HCT116 (cell line): ENCODE data around the gene LMO7.

ENCODE experiments used
- ATF3 ChIP-seq: IDR thresholded peaks from 2 replicates; pipeline ENCODE4 v1.6.1; 2012
- EGR1 ChIP-seq: IDR thresholded peaks from 2 replicates; pipeline ENCODE4 v1.6.1; 2012; ENCODE audit warnings: low read depth
- EZH2 ChIP-seq: fragments of 200-600 bp; sonication (generic); IDR thresholded peaks from 2 replicates; pipeline ENCODE4 v1.6.1; 2017; ENCODE audit warnings: antibody characterized with exemption, mixed run types
- EZH2phosphoT487 ChIP-seq: fragments of 200-600 bp; IDR thresholded peaks from 2 replicates; pipeline ENCODE4 v1.6.1; 2018; ENCODE audit warnings: antibody characterized with exemption, borderline replicate concordance
- JUND ChIP-seq: IDR thresholded peaks from 2 replicates; pipeline ENCODE4 v1.6.1; 2012
- ZNF274 ChIP-seq: fragments of 200-500 bp; sonication (Bioruptor generic); IDR thresholded peaks from 2 replicates; pipeline ENCODE4 v1.6.1; 2014; ENCODE audit warnings: mild to moderate bottlenecking, low read depth, low read length, inconsistent platforms
- TF ChIP-seq, protein P1 (sequence below), 3 experiments: fragments of 200-600 bp in 1 of 3; sonication (generic) in 1 of 3; IDR thresholded peaks in 2 of 3; conservative IDR thresholded peaks in 1 of 3; 2 replicates each; pipeline ENCODE4 v1.5.1; 2012 to 2017; ENCODE audit warnings: low read depth in 2 of 3, low read length in 2 of 3, antibody characterized with exemption in 1 of 3, borderline replicate concordance in 1 of 3, control low read depth in 1 of 3, mild to moderate bottlenecking in 1 of 3, mixed read lengths in 1 of 3, mixed run types in 1 of 3, moderate library complexity in 1 of 3; ENCODE audit not compliant: insufficient read depth in 1 of 3

DNA sequence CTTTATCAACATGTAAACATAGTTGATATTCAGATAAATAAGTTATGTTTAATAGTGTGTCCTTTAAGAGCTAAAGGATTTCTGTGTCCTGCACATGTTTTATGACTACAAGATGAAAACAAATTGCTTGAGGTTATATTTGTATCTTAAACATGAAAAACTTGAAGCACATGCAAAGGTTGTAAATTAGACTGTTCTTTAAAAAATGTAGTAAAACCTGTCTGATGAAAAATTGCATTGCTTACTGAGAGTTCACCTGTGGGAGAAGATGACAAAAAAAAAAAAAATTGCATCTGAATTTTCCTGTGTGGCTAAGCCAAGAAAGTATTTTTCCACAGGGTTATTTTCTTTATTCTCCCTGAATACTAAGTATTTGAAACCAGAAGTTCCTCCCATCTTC is 25.7 kb upstream of the LMO7 start:
- TF ChIP-seq JUND, result no peak
- TF ChIP-seq, protein P1, sequence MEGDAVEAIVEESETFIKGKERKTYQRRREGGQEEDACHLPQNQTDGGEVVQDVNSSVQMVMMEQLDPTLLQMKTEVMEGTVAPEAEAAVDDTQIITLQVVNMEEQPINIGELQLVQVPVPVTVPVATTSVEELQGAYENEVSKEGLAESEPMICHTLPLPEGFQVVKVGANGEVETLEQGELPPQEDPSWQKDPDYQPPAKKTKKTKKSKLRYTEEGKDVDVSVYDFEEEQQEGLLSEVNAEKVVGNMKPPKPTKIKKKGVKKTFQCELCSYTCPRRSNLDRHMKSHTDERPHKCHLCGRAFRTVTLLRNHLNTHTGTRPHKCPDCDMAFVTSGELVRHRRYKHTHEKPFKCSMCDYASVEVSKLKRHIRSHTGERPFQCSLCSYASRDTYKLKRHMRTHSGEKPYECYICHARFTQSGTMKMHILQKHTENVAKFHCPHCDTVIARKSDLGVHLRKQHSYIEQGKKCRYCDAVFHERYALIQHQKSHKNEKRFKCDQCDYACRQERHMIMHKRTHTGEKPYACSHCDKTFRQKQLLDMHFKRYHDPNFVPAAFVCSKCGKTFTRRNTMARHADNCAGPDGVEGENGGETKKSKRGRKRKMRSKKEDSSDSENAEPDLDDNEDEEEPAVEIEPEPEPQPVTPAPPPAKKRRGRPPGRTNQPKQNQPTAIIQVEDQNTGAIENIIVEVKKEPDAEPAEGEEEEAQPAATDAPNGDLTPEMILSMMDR (IDR thresholded peaks at IDR 0.05 in 2 of 3, conservative IDR thresholded peaks at IDR 0.05 in 1 of 3; ENCODE audit: borderline replicate concordance in 1 of 3, insufficient read depth in 1 of 3, low read depth in 2 of 3, low read length in 2 of 3), result no peak
- TF ChIP-seq EZH2phosphoT487, result no peak
- TF ChIP-seq ATF3, result no peak
- TF ChIP-seq ZNF274, result no peak
- no peak for TF ChIP-seq EZH2
- no peak for TF ChIP-seq EGR1
